HG03571 (cell line): Measurements from ENCODE around the gene SPG21.

Experiments
- ATAC-seq: cut with Tn5 transposase; IDR thresholded peaks from one replicate; pipeline ENCODE4 v1.9.1; 2021; ENCODE audit not compliant: unreplicated experiment

SPG21 gene

DNA sequence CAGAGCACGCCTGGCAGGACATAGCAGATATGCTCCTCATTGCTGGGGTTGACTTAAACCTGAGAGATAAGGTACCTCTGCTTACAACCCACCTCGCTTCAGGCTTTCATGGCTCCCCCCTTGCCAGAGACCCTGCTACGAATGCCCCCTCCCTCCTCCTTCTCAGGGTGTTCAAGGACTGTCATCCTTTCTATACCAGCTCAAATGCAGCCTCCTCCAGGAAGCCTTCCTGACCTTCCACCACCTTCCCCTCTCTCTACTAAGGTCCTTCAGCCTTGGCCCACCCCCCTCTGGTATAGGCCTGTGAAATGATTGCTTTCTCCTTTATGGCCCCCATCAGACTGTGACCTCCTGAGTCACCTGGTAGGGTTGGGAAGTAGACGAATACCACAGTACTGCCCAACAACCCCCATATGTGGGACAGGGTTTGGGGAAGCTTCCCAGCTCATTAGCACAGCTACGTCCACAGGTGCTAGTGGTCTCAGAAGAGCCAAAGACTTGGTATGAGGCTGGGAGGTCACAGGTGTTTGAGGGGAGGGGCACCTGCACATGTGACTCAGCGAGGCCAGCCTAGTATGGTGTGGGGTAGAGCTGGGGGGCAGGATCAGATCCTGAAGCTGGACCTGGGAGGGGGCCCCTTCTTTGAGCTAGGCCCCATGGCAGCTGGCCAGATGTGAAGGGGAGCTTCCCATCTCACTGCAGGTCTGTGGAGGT is 46.0 kb downstream of the SPG21 start:
- ATAC-seq = no peak

GRCh38 chr15:64942356-64942755 is 47.4 kb downstream of the SPG21 start:
- ATAC-seq = no peak

GRCh38 chr15:64938192-64938591 is 51.5 kb downstream of the SPG21 start:
- ATAC-seq = no peak

GRCh38 chr15:64934023-64934422 is 55.7 kb downstream of the SPG21 start:
- no peak for ATAC-seq

DNA sequence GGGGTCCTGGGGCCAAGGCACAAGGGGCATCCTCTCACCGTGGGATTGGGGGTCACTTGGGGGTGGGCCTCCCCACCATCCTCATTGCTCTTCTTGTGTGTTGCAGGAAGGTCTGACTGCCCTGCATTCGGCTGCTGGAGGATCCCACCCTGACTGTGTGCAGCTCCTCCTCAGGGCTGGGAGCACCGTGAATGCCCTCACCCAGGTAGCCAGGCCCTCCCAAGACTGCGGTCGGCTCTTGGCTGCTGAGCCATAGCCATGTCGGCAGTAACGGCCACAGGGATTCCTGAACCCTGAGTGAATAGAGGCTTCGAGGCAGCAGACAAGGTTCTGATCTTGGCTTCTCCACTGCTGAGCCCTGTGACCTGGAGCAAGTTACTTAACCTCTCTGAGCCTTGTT is 58.3 kb downstream of the SPG21 start:
- no peak for ATAC-seq

DNA sequence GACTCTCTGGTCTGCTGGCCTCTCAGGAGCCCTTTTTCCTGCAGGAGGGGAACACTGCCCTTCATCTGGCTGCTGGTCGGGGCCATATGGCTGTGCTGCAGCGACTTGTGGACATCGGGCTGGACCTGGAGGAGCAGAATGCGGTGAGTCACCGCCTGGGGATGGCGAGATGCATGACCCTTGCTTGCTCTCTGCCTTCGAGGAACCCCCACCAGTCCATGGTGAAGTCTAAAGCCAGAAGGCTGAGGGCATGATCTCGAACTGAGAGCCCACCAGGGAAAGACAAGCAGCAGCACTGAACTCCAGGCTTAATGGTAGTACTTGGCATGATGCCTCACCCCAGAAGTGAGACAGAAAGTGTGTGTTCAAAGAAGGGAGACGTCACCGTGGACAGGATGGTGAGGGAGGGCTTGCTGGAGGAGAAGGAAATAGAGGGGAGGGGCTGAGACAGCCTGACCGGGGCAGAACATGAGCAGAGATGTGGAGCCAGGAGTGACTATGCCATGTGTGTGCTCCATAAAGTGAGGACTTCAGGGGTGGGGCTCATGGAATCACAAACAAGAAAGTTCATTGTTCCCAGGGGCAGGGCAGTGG is 58.8 kb downstream of the SPG21 start:
- no peak for ATAC-seq

GRCh38 chr15:64930019-64930652 is 59.6 kb downstream of the SPG21 start:
- peak; percentile 78 for ATAC-seq

GRCh38 chr15:64928626-64929220 is 61.0 kb downstream of the SPG21 start:
- ATAC-seq = no peak

- no peak for ATAC-seq
Observed at GRCh38 chr15:64926661-64927060, 63.1 kb downstream of the SPG21 start.

DNA sequence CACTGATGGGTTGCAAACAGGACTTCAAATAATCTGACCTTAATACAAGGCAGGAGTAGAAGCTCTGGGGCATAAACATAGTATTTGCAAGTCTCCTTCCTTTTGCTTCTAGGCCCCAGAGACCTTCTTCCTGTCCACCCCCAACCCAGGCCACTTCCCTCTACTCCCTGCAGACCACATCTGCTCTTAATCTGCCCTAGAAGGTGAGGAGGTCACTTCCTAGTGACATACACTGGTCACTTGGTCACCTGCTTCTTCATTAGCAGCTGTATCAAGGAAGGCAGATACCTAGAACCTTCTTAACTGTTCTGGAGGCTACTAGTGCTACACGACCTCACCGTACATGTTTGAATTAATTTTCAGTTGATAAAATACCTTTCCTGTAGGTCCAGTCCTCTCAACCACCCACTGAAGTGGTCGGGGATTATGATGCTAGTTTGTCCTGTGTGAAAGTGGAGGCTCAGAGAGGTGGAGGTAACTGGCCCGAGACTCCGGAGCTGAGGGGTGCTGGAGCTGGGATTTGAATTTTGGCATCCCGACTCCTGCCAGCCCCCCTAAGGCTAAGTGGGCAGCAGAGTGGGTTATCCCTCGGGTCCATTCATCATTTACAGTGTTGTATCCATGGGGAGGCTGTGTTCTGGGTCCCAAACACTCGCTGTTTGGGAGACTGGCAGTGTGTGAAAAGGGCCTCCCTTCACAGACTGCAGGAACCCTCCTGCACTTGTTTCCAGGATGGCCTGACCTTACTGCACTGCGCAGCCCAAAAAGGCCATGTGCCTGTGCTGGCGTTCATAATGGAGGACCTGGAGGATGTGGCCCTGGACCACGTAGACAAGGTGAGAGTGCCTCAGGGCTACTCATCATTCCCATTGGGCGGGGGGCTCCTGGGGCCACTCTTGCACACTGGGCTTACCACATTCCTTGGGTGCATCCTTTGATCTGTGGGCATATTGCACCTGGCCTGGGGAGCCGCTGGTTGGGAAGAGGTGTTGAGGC is 64.1 kb downstream of the SPG21 start:
- no peak for ATAC-seq

DNA sequence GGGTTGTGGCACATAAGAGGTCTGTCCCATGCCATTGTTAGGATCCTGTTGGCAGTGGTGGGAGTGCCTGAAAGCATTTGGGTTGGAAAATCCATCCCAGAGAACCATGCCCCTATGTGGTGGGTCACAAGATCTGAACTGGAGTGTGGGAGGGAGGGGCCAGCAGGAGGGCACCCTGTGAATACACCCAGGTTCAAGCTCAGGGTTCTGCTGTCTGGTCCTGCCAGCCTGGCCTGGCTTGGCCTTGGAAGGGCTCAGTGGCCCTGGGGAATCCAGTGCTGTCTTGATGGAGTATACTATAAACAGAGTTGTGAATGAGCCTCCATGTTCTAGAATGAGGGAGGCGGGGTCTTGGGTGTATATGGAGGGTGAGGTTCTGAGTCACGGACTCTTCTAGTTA is 66.2 kb downstream of the SPG21 start:
- no peak for ATAC-seq

DNA sequence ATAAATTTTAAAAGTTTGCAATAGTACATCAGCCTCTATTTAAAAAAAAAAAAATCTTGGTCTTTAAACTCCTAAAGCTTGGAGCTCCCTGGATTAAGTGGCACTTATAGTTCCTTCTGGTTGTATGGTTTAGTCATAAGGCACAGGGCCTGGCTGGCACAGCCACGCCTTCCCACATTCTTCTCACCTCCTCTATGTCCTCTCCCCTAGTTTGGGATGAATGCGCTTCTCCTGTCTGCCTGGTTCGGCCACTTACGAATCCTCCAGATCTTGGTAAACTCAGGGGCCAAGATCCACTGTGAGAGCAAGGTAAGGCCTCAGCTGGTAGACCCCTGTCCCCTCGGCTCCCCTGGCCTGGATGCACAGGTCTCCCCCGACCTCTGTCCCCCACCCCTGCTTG is 68.0 kb downstream of the SPG21 start:
- no peak for ATAC-seq

GRCh38 chr15:64919721-64920120 is 70.0 kb downstream of the SPG21 start:
- no peak for ATAC-seq

- ATAC-seq = no peak
Observed at GRCh38 chr15:64917211-64917610, 72.5 kb downstream of the SPG21 start.

- ATAC-seq = no peak
Observed at GRCh38 chr15:64916365-64916764, 73.3 kb downstream of the SPG21 start.

GRCh38 chr15:64915518-64916227 is 74.0 kb downstream of the SPG21 start:
- ATAC-seq = no peak
